NCI-H526 treated with DMSO at 0.1 percent for 48 hours (cell line): ENCODE data around the gene SELENON.

Experiments used
- DNase-seq: peaks from one replicate; lab custom pipeline; 2025; lab: John Stamatoyannopoulos, UW

Gene SELENON, protein sequence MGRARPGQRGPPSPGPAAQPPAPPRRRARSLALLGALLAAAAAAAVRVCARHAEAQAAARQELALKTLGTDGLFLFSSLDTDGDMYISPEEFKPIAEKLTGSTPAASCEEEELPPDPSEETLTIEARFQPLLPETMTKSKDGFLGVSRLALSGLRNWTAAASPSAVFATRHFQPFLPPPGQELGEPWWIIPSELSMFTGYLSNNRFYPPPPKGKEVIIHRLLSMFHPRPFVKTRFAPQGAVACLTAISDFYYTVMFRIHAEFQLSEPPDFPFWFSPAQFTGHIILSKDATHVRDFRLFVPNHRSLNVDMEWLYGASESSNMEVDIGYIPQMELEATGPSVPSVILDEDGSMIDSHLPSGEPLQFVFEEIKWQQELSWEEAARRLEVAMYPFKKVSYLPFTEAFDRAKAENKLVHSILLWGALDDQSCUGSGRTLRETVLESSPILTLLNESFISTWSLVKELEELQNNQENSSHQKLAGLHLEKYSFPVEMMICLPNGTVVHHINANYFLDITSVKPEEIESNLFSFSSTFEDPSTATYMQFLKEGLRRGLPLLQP

GRCh38 chr1:25799935-25800702, at the start of gene SELENON:
Gene SELENON (plus strand): TSS chr1:25800193. CDS start chr1:25800231, 38 bp downstream.
- no peak for DNase-seq

DNA sequence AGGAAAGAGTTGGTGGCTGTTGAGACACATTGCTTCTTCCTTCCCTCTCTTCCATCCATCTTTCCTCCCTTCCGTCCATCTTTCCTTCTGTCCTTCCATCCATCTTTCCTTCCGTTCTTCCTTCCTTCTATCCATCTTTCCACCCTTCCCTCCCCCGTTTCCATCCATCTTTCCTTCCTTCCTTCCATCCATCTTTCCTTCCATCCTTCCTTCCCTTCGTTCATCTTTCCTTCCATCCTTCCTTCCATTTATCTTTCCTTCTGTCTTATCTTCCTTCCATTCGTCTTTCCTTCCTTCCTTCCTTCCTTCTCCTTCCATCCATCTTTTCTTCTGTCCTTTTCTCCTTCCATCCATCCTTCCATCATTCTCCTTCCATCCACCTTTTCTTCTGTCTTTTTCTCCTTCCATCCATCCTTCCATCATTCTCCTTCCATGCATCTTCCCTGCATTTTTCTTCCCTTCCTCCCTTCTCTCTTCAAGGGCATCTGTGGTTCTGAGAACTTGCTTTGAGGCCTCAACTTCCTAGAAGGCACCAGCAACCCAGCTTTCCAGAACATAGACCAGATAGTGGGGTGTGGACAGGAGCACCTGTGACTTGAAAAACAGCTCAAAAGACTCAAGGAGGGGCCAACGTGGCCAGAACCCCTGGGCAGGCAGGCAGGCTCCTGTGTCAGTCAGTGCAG, 48.9 kb upstream of the SELENON start:
- no peak for DNase-seq

DNA sequence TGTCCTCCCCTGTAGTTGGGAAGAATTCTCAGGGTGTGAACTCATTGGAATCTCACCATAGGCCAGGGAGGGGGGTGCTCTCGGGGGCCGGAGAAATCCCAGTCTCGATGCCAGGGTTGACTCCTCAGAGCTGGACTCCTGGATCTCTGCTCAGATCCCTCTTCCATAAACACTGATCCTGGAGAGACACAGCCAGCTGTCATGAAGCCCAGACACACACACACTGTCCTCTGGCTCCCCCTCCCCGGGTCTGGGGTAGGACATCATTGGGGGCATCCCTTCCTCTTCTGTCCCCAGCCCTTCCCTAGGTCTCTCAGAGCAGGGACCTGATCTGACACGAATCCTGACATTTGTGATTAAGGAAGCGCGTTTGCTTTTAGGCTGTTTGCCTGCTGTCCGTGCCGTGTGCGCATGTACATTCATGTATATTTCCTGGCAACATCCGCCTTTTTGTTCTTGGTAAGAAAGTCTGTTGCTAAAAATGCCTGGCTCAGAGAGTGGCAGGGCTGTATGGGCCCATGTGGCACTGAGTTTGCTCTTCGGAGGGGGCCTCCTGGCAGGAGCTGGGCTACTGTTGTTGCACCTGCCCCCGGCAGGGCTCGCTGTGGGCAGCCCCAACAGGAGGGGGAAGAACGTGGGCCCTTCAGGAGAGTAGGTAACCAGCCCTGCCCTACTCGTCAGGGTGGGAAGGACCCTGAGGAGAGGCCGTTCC, 45.4 kb upstream of the SELENON start:
- no peak for DNase-seq

- no peak for DNase-seq
Measured at GRCh38 chr1:25755475-25756125, 44.4 kb upstream of the SELENON start.

- no peak for DNase-seq
Measured at GRCh38 chr1:25756215-25756614, 43.8 kb upstream of the SELENON start.

DNA sequence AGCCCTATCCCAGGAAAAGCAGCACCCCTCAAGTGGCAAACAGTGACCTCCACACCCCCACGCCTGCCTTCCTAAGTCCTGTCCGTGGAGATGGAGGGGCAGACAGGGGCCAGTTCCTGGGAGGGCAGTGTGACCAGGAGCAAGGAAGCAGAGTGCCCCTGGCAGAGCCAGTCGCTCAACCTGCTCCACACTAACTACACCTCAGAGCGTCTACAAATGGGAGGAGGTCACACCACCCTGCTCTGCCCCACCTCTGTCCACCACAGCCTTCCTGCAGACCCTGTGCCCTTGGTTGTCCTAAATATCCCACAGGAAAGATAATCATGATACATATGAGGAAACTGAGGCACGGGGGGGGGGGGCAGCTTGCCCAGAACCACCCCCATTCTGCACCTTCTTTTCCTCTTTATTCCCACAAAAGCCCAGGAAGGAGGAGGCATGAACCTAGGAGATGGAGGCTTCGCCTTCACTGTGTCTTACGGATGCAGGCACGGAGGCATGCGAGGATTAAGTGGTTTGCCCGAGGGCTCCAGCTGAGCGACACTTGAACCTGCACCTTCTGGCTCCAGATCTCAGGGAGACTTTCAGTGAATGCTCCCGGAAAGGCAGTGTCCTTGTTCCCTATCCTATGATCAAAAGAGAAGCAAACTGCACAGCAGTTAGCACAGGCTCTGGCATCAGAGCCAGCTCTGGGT, 42.7 kb upstream of the SELENON start:
- DNase-seq = no peak

GRCh38 chr1:25757846-25758185, 42.2 kb upstream of the SELENON start:
- DNase-seq = no peak

DNA sequence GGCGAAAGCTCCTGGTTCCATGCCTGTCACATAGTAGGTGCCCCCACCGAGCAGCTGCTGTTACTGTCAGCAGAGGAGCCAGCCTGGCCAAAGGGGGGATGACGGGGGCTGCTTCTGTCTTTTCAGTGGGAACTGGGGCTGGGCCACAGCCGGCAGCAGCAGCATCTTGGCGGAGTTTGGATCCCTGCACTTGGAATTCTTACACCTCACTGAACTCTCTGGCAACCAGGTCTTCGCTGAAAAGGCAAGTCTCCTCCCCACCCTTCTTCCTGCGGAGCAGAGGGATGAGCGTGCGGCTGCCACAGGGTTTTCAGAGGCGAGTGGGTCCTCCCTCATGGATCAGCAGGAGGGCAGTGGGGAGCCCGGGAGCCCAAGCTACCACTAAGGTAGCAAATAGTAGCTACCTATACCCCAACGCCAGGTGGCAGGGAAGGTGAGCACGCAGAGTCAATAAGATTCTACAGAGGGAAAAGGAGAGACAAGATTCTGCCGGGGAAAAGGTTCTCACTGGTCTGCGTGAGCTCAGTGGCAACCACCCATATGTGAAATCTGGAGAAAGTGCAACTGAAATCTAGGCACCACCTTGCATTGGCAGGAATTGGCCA, 41.4 kb upstream of the SELENON start:
- DNase-seq = no peak

GRCh38 chr1:25760122-25760719, 39.8 kb upstream of the SELENON start:
- no peak for DNase-seq

DNA sequence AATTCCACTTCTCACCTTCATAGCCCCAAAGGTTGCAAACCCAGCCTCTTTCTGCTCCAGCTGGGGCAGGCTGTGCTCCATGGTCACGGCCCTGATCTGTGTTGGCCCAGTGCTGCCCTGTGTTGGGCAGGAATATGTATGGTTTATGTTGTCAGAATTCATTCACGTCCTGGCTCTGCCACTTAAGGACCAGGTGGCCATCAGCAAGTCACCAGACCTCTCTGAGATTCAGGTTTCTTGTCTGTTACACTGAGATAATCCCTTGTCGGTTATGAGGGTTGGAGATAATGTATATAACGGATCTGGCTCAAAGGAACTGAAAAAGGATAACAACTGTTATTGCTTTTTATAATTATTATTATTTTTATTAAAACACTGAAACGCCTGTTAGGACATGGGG, 39.1 kb upstream of the SELENON start:
- DNase-seq = no peak

DNA sequence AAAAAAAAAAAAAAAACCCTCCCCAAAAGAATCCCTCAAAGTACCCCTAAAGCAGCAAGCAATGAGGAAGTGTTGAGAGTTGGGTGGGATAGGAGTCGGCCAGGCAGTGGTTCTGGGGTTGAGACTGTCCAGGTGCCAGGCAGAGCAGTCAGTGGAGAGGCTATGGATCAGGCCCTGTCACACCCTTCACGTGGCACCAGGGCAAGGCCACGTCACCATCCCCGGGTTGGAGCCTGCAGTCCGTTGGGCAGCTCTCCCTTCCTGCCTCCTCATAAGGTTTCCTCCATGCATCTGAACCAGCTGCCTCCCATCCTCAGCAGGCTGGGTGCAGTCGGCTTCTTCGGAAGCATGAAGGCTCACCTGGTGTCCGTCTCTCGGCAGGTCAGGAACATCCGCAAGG, 36.5 kb upstream of the SELENON start:
- DNase-seq = no peak

DNA sequence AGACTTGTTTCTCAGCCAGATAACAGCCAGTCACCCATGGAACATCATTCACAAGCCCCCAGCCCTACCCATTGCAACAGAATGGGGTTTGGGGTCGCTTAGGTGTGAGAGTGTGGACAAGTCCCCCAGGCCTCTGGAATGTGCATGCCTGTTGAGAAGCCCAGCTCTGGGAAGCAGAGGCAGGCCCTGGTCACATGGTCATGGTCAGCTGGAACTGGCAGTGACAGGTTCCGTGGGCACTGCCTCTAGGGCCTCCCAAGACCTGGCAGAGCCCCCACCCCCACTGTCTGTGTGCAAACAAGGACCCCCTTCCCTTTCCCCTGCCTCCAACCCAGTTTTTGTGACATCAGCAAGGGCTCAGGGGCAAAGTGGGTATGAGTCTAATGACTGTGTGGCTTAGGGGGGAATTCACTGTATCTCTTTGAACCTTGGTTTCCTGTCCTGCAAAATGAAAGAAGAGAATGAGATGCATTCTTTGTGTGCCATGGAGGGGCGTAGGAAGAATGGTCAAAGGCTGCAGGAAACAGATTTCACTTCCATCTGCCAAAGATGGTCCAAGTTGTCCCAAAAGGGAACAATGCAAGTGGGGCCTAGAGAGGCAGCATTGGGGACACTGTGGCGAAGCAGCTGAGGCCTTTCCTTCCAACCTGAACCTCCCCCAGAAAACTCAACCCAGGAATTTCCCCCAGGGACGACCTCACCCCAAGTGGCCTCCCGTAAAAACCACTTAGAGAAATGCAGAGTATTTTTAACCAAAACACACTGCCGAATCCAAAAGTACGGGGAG, 34.7 kb upstream of the SELENON start:
- DNase-seq = no peak

GRCh38 chr1:25765923-25766589, 33.9 kb upstream of the SELENON start:
- DNase-seq = no peak

GRCh38 chr1:25766721-25767436, 33.1 kb upstream of the SELENON start:
- no peak for DNase-seq

DNA sequence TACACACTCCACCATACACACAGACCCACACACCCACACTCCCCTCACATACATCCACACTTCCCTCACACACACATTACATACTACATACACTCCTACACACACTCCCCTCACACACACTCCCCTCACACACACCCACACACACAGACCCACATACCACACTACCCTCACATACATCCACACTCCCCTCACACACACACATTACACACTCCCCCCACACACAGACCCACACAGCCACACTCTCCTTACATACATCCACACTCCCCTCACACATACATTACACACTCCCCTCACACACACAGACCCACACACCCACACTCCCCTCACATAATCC, 32.6 kb upstream of the SELENON start:
- DNase-seq = no peak

DNA sequence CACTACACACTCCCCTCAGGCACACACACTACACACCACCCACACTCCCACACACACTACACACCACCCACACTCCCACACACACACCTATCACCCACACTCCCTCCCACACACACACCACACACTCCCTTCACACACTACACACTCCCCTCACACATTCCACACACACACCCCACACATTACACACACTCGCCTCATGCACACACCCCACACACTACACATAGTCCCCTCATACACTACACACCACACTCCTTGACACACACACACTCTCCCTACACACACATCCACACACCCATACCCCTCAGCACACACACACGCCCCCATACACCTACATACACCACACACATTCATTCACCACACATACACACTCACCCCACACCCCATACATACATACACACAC, 31.0 kb upstream of the SELENON start:
- no peak for DNase-seq

DNA sequence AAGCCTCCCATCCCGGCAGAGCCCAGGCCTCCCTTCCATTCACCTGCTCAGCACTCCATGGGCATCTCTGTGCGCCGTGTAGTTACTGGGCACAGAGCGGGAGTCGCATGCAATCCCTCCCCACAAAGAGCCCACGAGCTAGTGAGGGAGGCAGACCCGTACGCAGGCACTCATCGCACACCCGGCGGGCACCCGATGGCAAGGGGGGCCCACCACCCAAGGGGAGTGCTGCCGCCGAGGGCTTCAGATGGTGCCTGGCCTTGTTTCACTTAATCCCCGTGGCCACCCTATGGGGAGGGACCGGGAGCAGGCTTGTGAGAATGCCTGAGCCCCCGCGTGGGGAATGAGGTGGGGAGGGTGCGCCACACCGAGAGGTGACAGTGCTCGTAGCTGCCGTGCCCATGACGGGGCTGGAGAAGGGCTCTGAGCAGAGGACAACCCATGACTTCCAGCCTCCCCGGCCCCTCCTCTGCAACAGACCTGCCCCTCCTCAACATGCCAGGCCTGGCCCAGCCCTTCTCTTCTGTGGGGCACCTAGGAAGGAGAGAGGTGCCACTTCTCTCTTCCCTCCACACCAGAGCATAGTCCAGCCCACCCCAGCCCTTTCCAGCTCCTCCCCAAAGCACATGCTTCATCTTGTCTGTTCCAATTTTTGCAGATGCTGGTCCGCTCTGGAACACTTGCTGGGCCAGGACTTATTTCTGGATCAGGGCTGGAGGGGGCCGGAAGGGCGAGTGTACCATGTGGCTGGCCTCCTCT, 30.2 kb upstream of the SELENON start:
- DNase-seq = no peak
